Measurements from ENCODE around the gene SOBP. TPM values are rescaled to one million over a fixed set of nuclear protein-coding genes. Genes with fewer than 3 reads are reported as not detected.
"Not testable (repeated sequence)": the region's sequence is repeated elsewhere in the genome, so short reads cannot be mapped to it uniquely, and the experiment has no call there.

The SOBP gene
- total and polyA plus RNA-seq, 2 donors = 15.3 to 27.7 TPM

DNA sequence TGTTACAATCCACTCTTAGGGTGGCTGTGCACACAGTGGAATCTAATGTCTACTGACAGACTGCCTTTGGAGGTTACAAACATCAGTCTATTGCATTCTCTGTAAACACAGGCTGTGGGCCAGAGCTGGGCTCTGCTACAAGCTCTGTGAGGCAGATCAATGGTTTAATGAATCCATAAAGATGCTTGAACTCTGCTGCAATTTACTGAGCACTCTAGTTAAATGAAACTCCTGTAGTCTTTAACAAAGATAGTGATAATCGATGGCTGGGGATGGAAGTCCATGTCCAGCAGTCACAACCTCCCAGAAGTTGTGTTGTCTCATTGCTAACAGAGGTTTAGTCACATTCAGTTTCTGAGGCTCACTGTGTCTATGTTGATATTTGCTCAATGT is 50.5 kb downstream of the SOBP start:
- Histone ChIP-seq H3K36me3 (ENCODE audit: insufficient read depth) (no peaks in the 10 kb centered on the region), H3K4me3 (ENCODE audit: low read depth, low read length) (no peak overlapping the region), H3K27ac (ENCODE audit: low read depth) (no peak overlapping the region), H3K4me1 (ENCODE audit: insufficient read depth) (no peaks in the 10 kb centered on the region)
- 29% methylated on average over 1 of the region's 1 CpG for WGBS
- no peak for DNase-seq (ENCODE audit: extremely low spot score)

DNA sequence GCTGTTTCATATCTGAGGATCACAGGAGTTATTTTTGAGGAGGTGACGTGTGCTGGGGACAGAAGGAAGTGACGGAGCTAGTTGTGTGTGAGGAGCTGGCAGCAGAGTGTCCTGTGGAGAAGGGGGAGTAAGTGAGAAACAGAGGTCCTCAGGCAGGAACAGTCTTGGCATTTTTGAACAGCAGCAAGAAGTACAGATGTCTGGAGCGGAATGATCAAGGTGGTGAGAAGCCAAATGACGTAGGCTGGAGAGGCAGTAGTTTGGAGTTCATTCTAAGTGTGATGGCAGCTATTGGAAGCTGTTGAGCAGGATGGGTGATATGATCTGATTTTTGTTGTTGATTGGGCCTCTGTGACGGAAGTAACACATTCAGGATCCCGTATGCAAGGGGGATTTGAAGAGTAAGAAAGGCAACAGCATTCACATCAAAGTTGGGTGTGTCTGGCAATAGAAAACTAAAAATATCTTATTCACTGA is 52.3 kb downstream of the SOBP start:
- DNase-seq (ENCODE audit: extremely low spot score) = no peak
- H3K36me3 ChIP-seq (ENCODE audit: insufficient read depth) = no peaks in the 10 kb centered on the region
- H3K27ac ChIP-seq (ENCODE audit: low read depth) = no peak overlapping the region
- no peak overlapping the region for H3K4me3 ChIP-seq (ENCODE audit: low read depth, low read length)
- H3K4me1 ChIP-seq (ENCODE audit: insufficient read depth) = peaks cover 2% of the 10 kb centered on the region
- WGBS = 90% methylated on average over 6 of the region's 6 CpGs

DNA sequence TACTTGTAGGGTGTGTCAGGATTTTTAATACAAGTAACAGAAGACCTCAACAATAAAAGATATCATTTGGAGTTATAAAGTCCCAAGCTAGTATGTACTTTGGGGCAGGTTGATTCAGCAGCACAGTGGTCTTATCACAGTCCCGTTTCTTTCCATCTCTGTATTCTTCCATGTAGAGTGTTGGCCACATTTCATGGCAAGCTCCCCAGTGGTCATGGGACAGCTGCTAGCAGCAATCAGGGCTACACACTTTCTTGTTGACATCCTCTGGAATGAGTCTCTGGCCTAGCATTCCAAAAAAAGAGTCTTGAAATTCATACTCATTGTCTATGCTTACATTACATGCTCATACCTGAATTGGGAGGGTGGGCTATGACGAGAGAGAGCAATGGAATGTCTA is 53.2 kb downstream of the SOBP start:
- peaks cover 2% of the 10 kb centered on the region for H3K4me1 ChIP-seq (ENCODE audit: insufficient read depth)
- no peak overlapping the region for H3K27ac ChIP-seq (ENCODE audit: low read depth)
- no peak overlapping the region for H3K4me3 ChIP-seq (ENCODE audit: low read depth, low read length)
- no peak for DNase-seq (ENCODE audit: extremely low spot score)
- no peaks in the 10 kb centered on the region for H3K36me3 ChIP-seq (ENCODE audit: insufficient read depth)
- 52% methylated on average over 2 of the region's 2 CpGs for WGBS

- H3K4me3 ChIP-seq (ENCODE audit: low read depth, low read length) = no peak overlapping the region
- no peak for DNase-seq (ENCODE audit: extremely low spot score)
- no peak overlapping the region for H3K27ac ChIP-seq (ENCODE audit: low read depth)
- H3K4me1 ChIP-seq (ENCODE audit: insufficient read depth) = peaks cover 2% of the 10 kb centered on the region
- no peaks in the 10 kb centered on the region for H3K36me3 ChIP-seq (ENCODE audit: insufficient read depth)
- 81% methylated on average over 2 of the region's 2 CpGs for WGBS
Observed at GRCh38 chr6:107543567-107543966, 53.6 kb downstream of the SOBP start.

DNA sequence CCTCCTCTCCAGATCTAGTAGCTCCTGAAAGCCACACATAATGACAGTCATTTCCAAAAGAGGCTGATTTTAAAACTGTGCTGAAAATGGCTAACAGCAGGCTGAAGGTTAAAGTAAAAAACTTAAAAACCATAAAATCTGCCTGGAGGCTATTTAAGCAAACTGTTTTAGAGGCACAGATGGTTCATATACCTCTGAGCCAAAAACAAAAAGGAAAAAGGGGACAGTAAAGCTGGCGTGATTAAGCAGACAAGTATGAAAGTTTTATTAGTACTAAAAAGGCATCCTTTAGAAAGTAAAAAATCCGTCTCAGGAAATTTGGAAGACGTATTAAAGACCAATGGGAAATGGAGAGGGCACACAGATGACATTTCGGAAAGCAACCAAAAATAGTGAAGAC is 55.8 kb downstream of the SOBP start:
- Histone ChIP-seq H3K4me3 (ENCODE audit: low read depth, low read length) (no peak overlapping the region), H3K27ac (ENCODE audit: low read depth) (peak overlapping the region; percentile 50), H3K36me3 (ENCODE audit: insufficient read depth) (no peaks in the 10 kb centered on the region), H3K4me1 (ENCODE audit: insufficient read depth) (peaks cover 2% of the 10 kb centered on the region)
- no peak for DNase-seq (ENCODE audit: extremely low spot score)
- 35% methylated on average over 4 of the region's 4 CpGs for WGBS

DNA sequence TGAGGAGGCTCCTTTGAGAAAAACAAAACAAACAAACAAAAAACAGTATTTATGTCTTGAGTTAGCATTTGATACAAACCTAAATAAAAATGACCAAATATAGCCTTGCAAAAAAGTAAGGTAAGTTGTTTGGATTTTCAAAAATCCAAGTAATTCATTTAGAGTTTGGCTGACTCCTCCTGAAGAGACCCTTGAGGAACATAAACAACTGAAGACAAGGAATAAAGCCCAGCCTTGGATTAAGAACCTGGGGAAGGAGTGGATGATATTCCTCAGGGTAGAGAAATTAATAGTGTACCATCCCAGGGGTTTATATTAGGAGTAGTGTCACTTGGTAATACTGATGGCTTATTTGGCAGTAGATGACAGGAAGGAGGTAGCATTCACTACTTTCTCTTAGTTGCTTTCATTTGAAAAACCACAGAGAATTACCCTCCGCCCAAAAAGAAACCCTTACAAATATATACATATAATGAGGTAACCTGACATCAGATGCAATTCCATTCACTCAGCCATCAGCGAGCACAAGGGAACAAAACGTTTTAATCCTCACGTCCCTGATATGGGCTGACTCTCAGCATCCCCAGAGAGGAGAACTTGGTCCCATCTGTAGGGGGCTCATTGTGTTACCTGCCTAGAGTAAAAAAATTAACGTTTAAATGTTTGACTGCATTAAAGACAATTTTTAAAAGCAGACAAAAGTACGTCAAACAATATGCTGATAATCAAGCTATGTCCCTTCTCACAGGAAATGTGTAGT is 57.0 kb downstream of the SOBP start:
- Histone ChIP-seq H3K4me3 (ENCODE audit: low read depth, low read length) (no peak overlapping the region), H3K27ac (ENCODE audit: low read depth) (no peak overlapping the region), H3K4me1 (ENCODE audit: insufficient read depth) (peaks cover 2% of the 10 kb centered on the region), H3K36me3 (ENCODE audit: insufficient read depth) (no peaks in the 10 kb centered on the region)
- no peak for DNase-seq (ENCODE audit: extremely low spot score)
- 75% methylated on average over 6 of the region's 6 CpGs for WGBS

DNA sequence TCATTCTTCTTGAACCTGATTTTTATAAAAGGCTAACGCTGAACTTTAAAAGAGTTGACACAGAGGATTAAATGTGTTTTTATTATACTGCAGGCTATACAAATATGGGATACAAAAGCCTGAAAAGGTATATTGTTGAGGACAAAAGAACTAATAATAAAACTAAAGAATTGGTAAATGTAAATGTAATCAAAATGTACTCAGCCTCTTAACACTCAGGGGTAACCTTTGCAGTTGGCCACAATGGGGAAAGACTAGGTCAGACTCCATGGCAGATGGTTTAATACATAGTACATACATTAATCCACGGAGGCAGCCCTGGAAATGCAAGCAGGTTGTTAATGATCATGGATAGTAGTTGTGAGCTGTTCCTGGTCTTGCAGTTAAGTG is 57.5 kb downstream of the SOBP start:
- no peak for DNase-seq (ENCODE audit: extremely low spot score)
- no peaks in the 10 kb centered on the region for H3K36me3 ChIP-seq (ENCODE audit: insufficient read depth)
- H3K4me3 ChIP-seq (ENCODE audit: low read depth, low read length) = no peak overlapping the region
- WGBS = 63% methylated on average over 2 of the region's 2 CpGs
- peaks cover 2% of the 10 kb centered on the region for H3K4me1 ChIP-seq (ENCODE audit: insufficient read depth)
- H3K27ac ChIP-seq (ENCODE audit: low read depth) = no peak overlapping the region

GRCh38 chr6:107550241-107550840 is 60.4 kb downstream of the SOBP start:
- WGBS = 94% methylated on average over 10 of the region's 10 CpGs
- no peak overlapping the region for H3K4me3 ChIP-seq (ENCODE audit: low read depth, low read length)
- DNase-seq (ENCODE audit: extremely low spot score) = no peak
- no peak overlapping the region for H3K27ac ChIP-seq (ENCODE audit: low read depth)
- H3K36me3 ChIP-seq (ENCODE audit: insufficient read depth) = no peaks in the 10 kb centered on the region
- peaks cover 2% of the 10 kb centered on the region for H3K4me1 ChIP-seq (ENCODE audit: insufficient read depth)

GRCh38 chr6:107550906-107551305 is 61.0 kb downstream of the SOBP start:
- Histone ChIP-seq H3K4me3 (ENCODE audit: low read depth, low read length) (no peak overlapping the region), H3K27ac (ENCODE audit: low read depth) (no peak overlapping the region), H3K4me1 (ENCODE audit: insufficient read depth) (peaks cover 2% of the 10 kb centered on the region), H3K36me3 (ENCODE audit: insufficient read depth) (no peaks in the 10 kb centered on the region)
- WGBS = 82% methylated on average over 4 of the region's 4 CpGs
- DNase-seq (ENCODE audit: extremely low spot score) = no peak

- DNase-seq (ENCODE audit: extremely low spot score); H3K4me3 ChIP-seq (ENCODE audit: low read depth, low read length); H3K36me3 ChIP-seq (ENCODE audit: insufficient read depth); H3K4me1 ChIP-seq (ENCODE audit: insufficient read depth); H3K27ac ChIP-seq (ENCODE audit: low read depth): not testable (repeated sequence)
- 96% methylated on average over 6 of the region's 6 CpGs for WGBS
Observed at GRCh38 chr6:107553121-107553520, 63.2 kb downstream of the SOBP start.

GRCh38 chr6:107554326-107554725 is 64.4 kb downstream of the SOBP start:
- no peak for DNase-seq (ENCODE audit: extremely low spot score)
- Histone ChIP-seq H3K36me3 (ENCODE audit: insufficient read depth) (no peaks in the 10 kb centered on the region), H3K4me1 (ENCODE audit: insufficient read depth) (no peaks in the 10 kb centered on the region), H3K4me3 (ENCODE audit: low read depth, low read length) (no peak overlapping the region), H3K27ac (ENCODE audit: low read depth) (no peak overlapping the region)
- WGBS = 93% methylated on average over 2 of the region's 2 CpGs

GRCh38 chr6:107554918-107555317 is 65.0 kb downstream of the SOBP start:
- 94% methylated on average over 3 of the region's 3 CpGs for WGBS
- Histone ChIP-seq H3K27ac (ENCODE audit: low read depth) (no peak overlapping the region), H3K36me3 (ENCODE audit: insufficient read depth) (no peaks in the 10 kb centered on the region), H3K4me3 (ENCODE audit: low read depth, low read length) (no peak overlapping the region), H3K4me1 (ENCODE audit: insufficient read depth) (no peaks in the 10 kb centered on the region)
- no peak for DNase-seq (ENCODE audit: extremely low spot score)

DNA sequence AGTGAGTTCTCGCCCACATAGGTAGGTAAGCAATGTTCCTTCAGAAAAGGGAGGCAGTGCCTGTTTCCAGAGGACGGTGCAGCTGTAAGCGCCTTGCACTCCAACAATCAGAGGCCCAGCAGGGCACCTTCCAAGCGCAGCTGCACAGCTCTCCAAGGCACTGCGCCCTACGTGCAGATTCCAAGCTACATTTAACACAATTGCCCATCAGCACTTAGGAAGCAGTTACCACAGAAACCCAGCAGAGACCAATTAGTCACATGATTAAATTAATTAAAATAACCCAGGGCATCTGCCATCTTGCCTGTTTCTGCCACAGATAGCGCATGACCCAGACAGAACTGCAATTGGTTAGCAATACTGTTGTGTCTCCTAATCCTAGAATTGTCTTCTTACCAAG is 65.5 kb downstream of the SOBP start:
- no peak for DNase-seq (ENCODE audit: extremely low spot score)
- no peak overlapping the region for H3K4me3 ChIP-seq (ENCODE audit: low read depth, low read length)
- WGBS = 96% methylated on average over 7 of the region's 7 CpGs
- H3K27ac ChIP-seq (ENCODE audit: low read depth) = no peak overlapping the region
- H3K36me3 ChIP-seq (ENCODE audit: insufficient read depth) = no peaks in the 10 kb centered on the region
- no peaks in the 10 kb centered on the region for H3K4me1 ChIP-seq (ENCODE audit: insufficient read depth)

GRCh38 chr6:107556082-107556481 is 66.2 kb downstream of the SOBP start:
- no peak for DNase-seq (ENCODE audit: extremely low spot score)
- H3K4me1 ChIP-seq (ENCODE audit: insufficient read depth) = no peaks in the 10 kb centered on the region
- no peaks in the 10 kb centered on the region for H3K36me3 ChIP-seq (ENCODE audit: insufficient read depth)
- H3K4me3 ChIP-seq (ENCODE audit: low read depth, low read length) = no peak overlapping the region
- H3K27ac ChIP-seq (ENCODE audit: low read depth) = no peak overlapping the region

Measured in urinary bladder (tissue), 4 donors.